Neural progenitor cell (in vitro differentiated cells): ENCODE results near the gene ADARB2. TPM values are rescaled to one million over a fixed set of nuclear protein-coding genes. Genes with fewer than 3 reads are reported as not detected.

Experiments used
- DNase-seq: peaks from one replicate; pipeline ENCODE4 v3.0.0-alpha.2; 2016; ENCODE audit warnings: low spot score
- H2AFZ ChIP-seq: fragments of 200-600 bp; sonication (generic); replicated peaks from 2 replicates; pipeline ENCODE4 v1.6.1; 2016; ENCODE audit warnings: antibody characterized with exemption
- H3F3A ChIP-seq: fragments of 200-600 bp; sonication (generic); 2 replicates; pipeline ENCODE4 v1.6.1; 2016; ENCODE audit warnings: antibody characterized with exemption, low read depth
- H3K27ac ChIP-seq: fragments of 200-600 bp; sonication (generic); 2 replicates; pipeline ENCODE4 v1.5.1; 2016; ENCODE audit warnings: mild to moderate bottlenecking
- H3K27me3 ChIP-seq: fragments of 200-600 bp; sonication (generic); 2 replicates; pipeline ENCODE4 v1.6.1; 2016; ENCODE audit warnings: mild to moderate bottlenecking, moderate library complexity
- H3K36me3 ChIP-seq: fragments of 200-600 bp; sonication (generic); 2 replicates; pipeline ENCODE4 v1.5.1; 2016
- H3K4me1 ChIP-seq: fragments of 200-600 bp; sonication (generic); 2 replicates; pipeline ENCODE4 v1.6.1; 2016; ENCODE audit warnings: mixed run types
- H3K4me2 ChIP-seq: fragments of 200-600 bp; sonication (generic); 2 replicates; pipeline ENCODE4 v1.6.1; 2016
- H3K4me3 ChIP-seq: fragments of 200-600 bp; sonication (generic); 2 replicates; pipeline ENCODE4 v1.5.1; 2016
- H3K79me2 ChIP-seq: fragments of 200-600 bp; sonication (generic); 2 replicates; pipeline ENCODE4 v1.6.1; 2016; ENCODE audit warnings: low read depth
- H3K9ac ChIP-seq: fragments of 200-600 bp; sonication (generic); 2 replicates; pipeline ENCODE4 v1.6.1; 2016
- H3K9me3 ChIP-seq: fragments of 200-600 bp; sonication (generic); 2 replicates; pipeline ENCODE4 v1.5.1; 2016; ENCODE audit warnings: low read depth
- H4K20me1 ChIP-seq: fragments of 200-600 bp; sonication (generic); 2 replicates; pipeline ENCODE4 v1.6.1; 2016; ENCODE audit warnings: low read depth
- H3K27ac Mint-ChIP-seq: 3 replicates; pipeline ENCODE4 v1.8.0; 2021; ENCODE audit warnings: mixed read lengths
- H3K27me3 Mint-ChIP-seq: 2 replicates; pipeline ENCODE4 v1.8.0; 2022; ENCODE audit warnings: low read depth, mild to moderate bottlenecking, inconsistent platforms, moderate library complexity, mixed read lengths; ENCODE audit not compliant: insufficient read depth
- H3K36me3 Mint-ChIP-seq: 3 replicates; pipeline ENCODE4 v1.8.0; 2021; ENCODE audit warnings: mixed read lengths
- H3K4me1 Mint-ChIP-seq: 3 replicates; pipeline ENCODE4 v1.8.0; 2021; ENCODE audit warnings: mixed read lengths
- H3K4me3 Mint-ChIP-seq: 3 replicates; pipeline ENCODE4 v1.8.0; 2021; ENCODE audit warnings: mild to moderate bottlenecking, moderate library complexity, mixed read lengths
- H3K9me3 Mint-ChIP-seq: 3 replicates; pipeline ENCODE4 v1.8.0; 2020; ENCODE audit warnings: mixed read lengths
- CTCF ChIP-seq: fragments of 200-600 bp; sonication (generic); IDR thresholded peaks from 2 replicates; pipeline ENCODE4 v1.5.1; 2017; ENCODE audit warnings: antibody characterized with exemption, mild to moderate bottlenecking
- EZH2 ChIP-seq: fragments of 200-600 bp; sonication (generic); IDR thresholded peaks from 2 replicates; pipeline ENCODE4 v1.6.1; 2017; ENCODE audit warnings: antibody characterized with exemption, mild to moderate bottlenecking, moderate library complexity
- EZH2phosphoT487 ChIP-seq: fragments of 200-600 bp; sonication (generic); IDR thresholded peaks from 2 replicates; pipeline ENCODE4 v1.6.1; 2017; ENCODE audit warnings: antibody characterized with exemption
- total RNA-seq: library from RNA; depleted of rRNA; stranded (reverse); fragments of >200 nt; gene quantifications from 2 replicates; pipeline ENCODE4 v1.2.3, GENCODE V29; 2015; ENCODE audit warnings: low replicate concordance

ADARB2 gene
- total RNA-seq, 1 donor from 2014 or later = not detected

- Histone ChIP-seq H3K4me3 (no peak overlapping the region), H3K9ac (no peak overlapping the region), H3K4me2 (no peak overlapping the region), H3K4me1 (peaks cover 13% of the 10 kb centered on the region), H3K27me3 (no peaks in the 10 kb centered on the region), H2AFZ (no peak overlapping the region), H3K9me3 (no peaks in the 10 kb centered on the region), H3K79me2 (no peaks in the 10 kb centered on the region), H3K27ac (no peak overlapping the region), H3F3A (no peaks in the 10 kb centered on the region), H4K20me1 (no peaks in the 10 kb centered on the region), H3K36me3 (no peaks in the 10 kb centered on the region)
- DNase-seq = no peak
- Mint-ChIP-seq H3K27me3 (peaks cover 4% of the 10 kb centered on the region), H3K4me3 (no peak overlapping the region), H3K27ac (no peak overlapping the region), H3K4me1 (peaks cover 28% of the 10 kb centered on the region), H3K36me3 (no peaks in the 10 kb centered on the region), H3K9me3 (no peaks in the 10 kb centered on the region)
- no peak for TF ChIP-seq CTCF
- TF ChIP-seq EZH2phosphoT487 = no peak
- TF ChIP-seq EZH2 = no peak
Observed at GRCh38 chr10:1196656-1197055, 540.7 kb downstream of the ADARB2 start.

DNA sequence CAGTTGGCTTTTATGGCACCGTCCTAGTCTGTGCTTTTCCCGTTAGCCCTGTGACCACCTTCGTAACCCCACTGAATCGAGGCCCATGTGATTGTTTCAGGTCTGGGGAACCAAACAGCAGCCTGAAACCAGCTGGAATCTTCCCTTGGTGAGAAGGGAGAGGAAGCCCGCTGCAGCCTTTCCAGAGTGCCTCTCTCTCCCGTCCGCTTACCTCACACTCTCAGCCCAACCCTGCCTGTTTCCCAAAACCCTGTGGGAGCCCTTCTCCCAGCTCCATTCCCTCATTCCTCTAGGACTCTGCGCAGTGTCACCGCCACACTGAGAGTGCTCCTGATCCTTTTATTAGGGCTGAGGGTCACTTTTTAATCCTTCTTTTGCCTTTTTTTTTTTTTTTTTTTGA, 541.5 kb downstream of the ADARB2 start:
- DNase-seq = peak; percentile 41
- no peaks in the 10 kb centered on the region for H3K36me3 Mint-ChIP-seq
- H3K27me3 Mint-ChIP-seq = peaks cover 4% of the 10 kb centered on the region
- H3K4me3 Mint-ChIP-seq = no peak overlapping the region
- no peaks in the 10 kb centered on the region for H3F3A ChIP-seq
- H3K4me2 ChIP-seq = no peak overlapping the region
- peaks cover 13% of the 10 kb centered on the region for H3K4me1 ChIP-seq
- H3K36me3 ChIP-seq = no peaks in the 10 kb centered on the region
- peaks cover 28% of the 10 kb centered on the region for H3K4me1 Mint-ChIP-seq
- no peaks in the 10 kb centered on the region for H3K27me3 ChIP-seq
- TF ChIP-seq CTCF (no peak), EZH2phosphoT487 (no peak), EZH2 (no peak)
- H3K9me3 Mint-ChIP-seq = no peaks in the 10 kb centered on the region
- H3K4me3 ChIP-seq = no peak overlapping the region
- no peak overlapping the region for H3K27ac ChIP-seq
- H4K20me1 ChIP-seq = no peaks in the 10 kb centered on the region
- peak overlapping the region; percentile 50 for H2AFZ ChIP-seq
- no peak overlapping the region for H3K27ac Mint-ChIP-seq
- no peaks in the 10 kb centered on the region for H3K79me2 ChIP-seq
- no peaks in the 10 kb centered on the region for H3K9me3 ChIP-seq
- no peak overlapping the region for H3K9ac ChIP-seq

- Mint-ChIP-seq H3K4me3 (no peak overlapping the region), H3K36me3 (no peaks in the 10 kb centered on the region), H3K27ac (no peak overlapping the region), H3K9me3 (no peaks in the 10 kb centered on the region), H3K27me3 (peaks cover 4% of the 10 kb centered on the region), H3K4me1 (peaks cover 29% of the 10 kb centered on the region)
- H3K36me3 ChIP-seq = no peaks in the 10 kb centered on the region
- no peaks in the 10 kb centered on the region for H3K9me3 ChIP-seq
- H3K9ac ChIP-seq = no peak overlapping the region
- H2AFZ ChIP-seq = peak overlapping the region; percentile 19
- H3F3A ChIP-seq = no peaks in the 10 kb centered on the region
- H4K20me1 ChIP-seq = no peaks in the 10 kb centered on the region
- no peaks in the 10 kb centered on the region for H3K27me3 ChIP-seq
- H3K27ac ChIP-seq = no peak overlapping the region
- H3K79me2 ChIP-seq = no peaks in the 10 kb centered on the region
- no peak for TF ChIP-seq EZH2
- no peak for TF ChIP-seq CTCF
- TF ChIP-seq EZH2phosphoT487 = no peak
- peaks cover 12% of the 10 kb centered on the region for H3K4me1 ChIP-seq
- H3K4me3 ChIP-seq = no peak overlapping the region
- H3K4me2 ChIP-seq = no peak overlapping the region
- no peak for DNase-seq
Observed at GRCh38 chr10:1194161-1194560, 543.2 kb downstream of the ADARB2 start.

DNA sequence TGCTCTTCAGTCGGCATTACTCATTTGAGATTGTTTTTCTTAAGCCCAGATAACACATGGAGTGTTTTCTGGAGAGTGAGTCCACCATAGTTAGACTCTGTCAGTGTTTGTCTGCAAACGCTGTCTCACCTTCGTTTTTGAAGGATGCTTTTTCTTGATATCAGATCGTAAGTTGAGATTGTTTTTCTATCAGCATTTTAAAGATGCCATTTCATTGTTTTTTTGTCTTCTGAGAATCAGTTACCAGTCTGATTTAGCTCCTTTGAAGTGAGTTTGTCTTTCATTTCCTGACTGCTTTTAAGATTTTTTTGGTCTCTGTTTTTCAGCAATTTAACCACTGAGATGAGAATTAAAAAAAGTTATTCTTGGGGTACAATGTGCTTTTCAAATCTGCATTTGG, 543.8 kb downstream of the ADARB2 start:
- no peaks in the 10 kb centered on the region for H3F3A ChIP-seq
- Mint-ChIP-seq H3K36me3 (no peaks in the 10 kb centered on the region), H3K4me3 (no peak overlapping the region), H3K27me3 (peaks cover 2% of the 10 kb centered on the region), H3K27ac (no peak overlapping the region), H3K9me3 (peaks cover under 1% of the 10 kb centered on the region), H3K4me1 (peaks cover 33% of the 10 kb centered on the region)
- H3K4me1 ChIP-seq = peaks cover 9% of the 10 kb centered on the region
- no peaks in the 10 kb centered on the region for H3K9me3 ChIP-seq
- no peak overlapping the region for H3K27ac ChIP-seq
- DNase-seq = no peak
- no peak overlapping the region for H2AFZ ChIP-seq
- H3K9ac ChIP-seq = no peak overlapping the region
- no peaks in the 10 kb centered on the region for H3K36me3 ChIP-seq
- H3K4me2 ChIP-seq = no peak overlapping the region
- H3K79me2 ChIP-seq = no peaks in the 10 kb centered on the region
- H4K20me1 ChIP-seq = no peaks in the 10 kb centered on the region
- no peak overlapping the region for H3K4me3 ChIP-seq
- no peaks in the 10 kb centered on the region for H3K27me3 ChIP-seq
- no peak for TF ChIP-seq CTCF
- TF ChIP-seq EZH2 = no peak
- no peak for TF ChIP-seq EZH2phosphoT487
